ENCODE measurements around the gene PLXNB3. TPM values are rescaled to one million over a fixed set of nuclear protein-coding genes. Genes with fewer than 3 reads are reported as not detected.

The PLXNB3 gene
- total RNA-seq, 1 donor: 3.1 TPM

- TF ChIP-seq, protein P1, sequence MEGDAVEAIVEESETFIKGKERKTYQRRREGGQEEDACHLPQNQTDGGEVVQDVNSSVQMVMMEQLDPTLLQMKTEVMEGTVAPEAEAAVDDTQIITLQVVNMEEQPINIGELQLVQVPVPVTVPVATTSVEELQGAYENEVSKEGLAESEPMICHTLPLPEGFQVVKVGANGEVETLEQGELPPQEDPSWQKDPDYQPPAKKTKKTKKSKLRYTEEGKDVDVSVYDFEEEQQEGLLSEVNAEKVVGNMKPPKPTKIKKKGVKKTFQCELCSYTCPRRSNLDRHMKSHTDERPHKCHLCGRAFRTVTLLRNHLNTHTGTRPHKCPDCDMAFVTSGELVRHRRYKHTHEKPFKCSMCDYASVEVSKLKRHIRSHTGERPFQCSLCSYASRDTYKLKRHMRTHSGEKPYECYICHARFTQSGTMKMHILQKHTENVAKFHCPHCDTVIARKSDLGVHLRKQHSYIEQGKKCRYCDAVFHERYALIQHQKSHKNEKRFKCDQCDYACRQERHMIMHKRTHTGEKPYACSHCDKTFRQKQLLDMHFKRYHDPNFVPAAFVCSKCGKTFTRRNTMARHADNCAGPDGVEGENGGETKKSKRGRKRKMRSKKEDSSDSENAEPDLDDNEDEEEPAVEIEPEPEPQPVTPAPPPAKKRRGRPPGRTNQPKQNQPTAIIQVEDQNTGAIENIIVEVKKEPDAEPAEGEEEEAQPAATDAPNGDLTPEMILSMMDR (IDR thresholded peaks at IDR 0.05; ENCODE audit: insufficient read depth, low read length): no peak
- no peak for DNase-seq (ENCODE audit: low read depth)
- H3K4me3 ChIP-seq (ENCODE audit: low read depth, low read length): no peak overlapping the region
Measured at GRCh38 chrX:153768311-153769157, 4.5 kb downstream of the PLXNB3 start.

GRCh38 chrX:153769158-153769864, 5.3 kb downstream of the PLXNB3 start:
- no peak for DNase-seq (ENCODE audit: low read depth)
- TF ChIP-seq, protein P1 (IDR thresholded peaks at IDR 0.05; ENCODE audit: insufficient read depth, low read length): no peak
- H3K4me3 ChIP-seq (ENCODE audit: low read depth, low read length): no peak overlapping the region

GRCh38 chrX:153769865-153770600, 6.0 kb downstream of the PLXNB3 start:
- DNase-seq (ENCODE audit: low read depth): no peak
- TF ChIP-seq, protein P1 (IDR thresholded peaks at IDR 0.05; ENCODE audit: insufficient read depth, low read length): no peak
- H3K4me3 ChIP-seq (ENCODE audit: low read depth, low read length): no peak overlapping the region

- TF ChIP-seq, protein P1 (IDR thresholded peaks at IDR 0.05; ENCODE audit: insufficient read depth, low read length): no peak
Measured at GRCh38 chrX:153770601-153771414, 6.8 kb downstream of the PLXNB3 start.

GRCh38 chrX:153771415-153772315, 7.6 kb downstream of the PLXNB3 start:
- H3K4me3 ChIP-seq (ENCODE audit: low read depth, low read length): no peak overlapping the region
- TF ChIP-seq, protein P1 (IDR thresholded peaks at IDR 0.05; ENCODE audit: insufficient read depth, low read length): no peak
- DNase-seq (ENCODE audit: low read depth): no peak

More at GRCh38 chrX:153770601-153771414, 6.8 kb downstream of the PLXNB3 start:
- H3K4me3 ChIP-seq (ENCODE audit: low read depth, low read length): no peak overlapping the region
- DNase-seq (ENCODE audit: low read depth): no peak

All from fibroblast of the aortic adventitia (primary cell).